ENCODE results near the gene FKBP9.
"Not testable (repeated sequence)": the region's sequence is repeated elsewhere in the genome, so short reads cannot be mapped to it uniquely, and the experiment has no call there.

The FKBP9 gene

GRCh38 chr7:32943252-32944030, 13.8 kb upstream of the FKBP9 start:
- Histone ChIP-seq H3K4me3 (peak overlapping the region; percentile 69 to 87), H3K27ac (peak overlapping the region; percentile 90 to 92), H3K36me3 (no peaks in the 10 kb centered on the region), H3K4me1 (peaks cover 0 to 24% (median 7%) of the 10 kb centered on the region in 4 donors), H3K27me3 (no peaks in the 10 kb centered on the region), H3K9me3 (peaks cover 0 to 3% (median 0%) of the 10 kb centered on the region in 3 donors)
- TF ChIP-seq CTCF (IDR thresholded peaks at IDR 0.05) = no peak
- intact Hi-C loops (cut with DNase I; ENCODE audit: low total_unique reads) = loop anchor here (5.0 kb wide), 2 partner anchors 51 to 96 kb away; partner anchors contain the start of gene KBTBD2
- no peak for DNase-seq

- peaks cover 0 to 6% (median 0%) of the 10 kb centered on the region in 3 donors for H3K9me3 ChIP-seq
- H3K27ac ChIP-seq = no peak overlapping the region
- peaks cover 0 to 4% (median 0%) of the 10 kb centered on the region in 4 donors for H3K4me1 ChIP-seq
- H3K4me3 ChIP-seq = no peak overlapping the region
- no peaks in the 10 kb centered on the region for H3K36me3 ChIP-seq
- intact Hi-C loops (cut with DNase I; ENCODE audit: low total_unique reads) = no loop called here
- no peaks in the 10 kb centered on the region for H3K27me3 ChIP-seq
- TF ChIP-seq CTCF (IDR thresholded peaks at IDR 0.05) = no peak
- DNase-seq = no peak
Measured at GRCh38 chr7:32947420-32947983, 9.7 kb upstream of the FKBP9 start.

GRCh38 chr7:32948202-32948601, 9.0 kb upstream of the FKBP9 start:
- H3K27ac ChIP-seq = no peak overlapping the region
- no peak overlapping the region for H3K4me3 ChIP-seq
- intact Hi-C loops (cut with DNase I; ENCODE audit: low total_unique reads) = no loop called here
- H3K27me3 ChIP-seq = no peaks in the 10 kb centered on the region
- DNase-seq = no peak
- no peaks in the 10 kb centered on the region for H3K36me3 ChIP-seq
- no peak for TF ChIP-seq CTCF (IDR thresholded peaks at IDR 0.05)
- peaks cover 0 to 1% (median 0%) of the 10 kb centered on the region in 4 donors for H3K4me1 ChIP-seq
- H3K9me3 ChIP-seq = peaks cover 0 to 6% (median 0%) of the 10 kb centered on the region in 3 donors

GRCh38 chr7:32952876-32953275, 4.4 kb upstream of the FKBP9 start:
- no peak for TF ChIP-seq CTCF (IDR thresholded peaks at IDR 0.05)
- peaks cover 0 to 5% (median 2%) of the 10 kb centered on the region in 4 donors for H3K4me1 ChIP-seq
- intact Hi-C loops (cut with DNase I; ENCODE audit: low total_unique reads) = no loop called here
- no peaks in the 10 kb centered on the region for H3K27me3 ChIP-seq
- H3K36me3 ChIP-seq = no peaks in the 10 kb centered on the region
- H3K4me3 ChIP-seq = no peak overlapping the region
- no peak overlapping the region for H3K27ac ChIP-seq
- DNase-seq = no peak
- H3K9me3 ChIP-seq = peaks cover 0 to 6% (median 0%) of the 10 kb centered on the region in 3 donors

- Histone ChIP-seq H3K36me3 (no peaks in the 10 kb centered on the region), H3K4me3 (peak overlapping the region; percentile 83 to 97), H3K9me3 (no peaks in the 10 kb centered on the region), H3K27me3 (no peaks in the 10 kb centered on the region), H3K27ac (peak overlapping the region; percentile 78 to 85), H3K4me1 (peaks cover 0 to 14% (median 6%) of the 10 kb centered on the region in 4 donors)
- TF ChIP-seq CTCF (IDR thresholded peaks at IDR 0.05) = no peak
- intact Hi-C loops (cut with DNase I; ENCODE audit: low total_unique reads) = no loop called here
- peak; percentile 61 to 75 for DNase-seq
Measured at GRCh38 chr7:32958046-32959025, 1.1 kb downstream of the FKBP9 start.

- H3K27me3 ChIP-seq; H3K27ac ChIP-seq; H3K9me3 ChIP-seq; H3K36me3 ChIP-seq; H3K4me1 ChIP-seq; DNase-seq; intact Hi-C loops (cut with DNase I; ENCODE audit: low total_unique reads); H3K4me3 ChIP-seq: not testable (repeated sequence)
Measured at GRCh38 chr7:32963880-32964301, 6.7 kb downstream of the FKBP9 start.

- H3K4me3 ChIP-seq; H3K27me3 ChIP-seq; intact Hi-C loops (cut with DNase I; ENCODE audit: low total_unique reads); H3K9me3 ChIP-seq; H3K36me3 ChIP-seq; H3K4me1 ChIP-seq; DNase-seq; H3K27ac ChIP-seq: not testable (repeated sequence)
Measured at GRCh38 chr7:32964461-32965159, 7.4 kb downstream of the FKBP9 start.

Data from tibial artery (tissue), 4 donors.